A549 (cell line): ENCODE data around the gene GPR6. TPM values are rescaled to one million over a fixed set of nuclear protein-coding genes. Genes with fewer than 3 reads are reported as not detected.

Experiments
- polyA plus RNA-seq, 4 experiments: library from polyadenylated mRNA; depleted of rRNA in 3 of 4; stranded (reverse); fragments of >200 nt; fragmentation: RNase III in 1 of 4; extraction: RNeasy Plus Mini Kit Qiagen cat#74134 plus additional on column Dnase treatment in 1 of 4; gene quantifications; 2 replicates in 3 of 4; 3 replicates in 1 of 4; pipeline ENCODE4 v1.2.3, GENCODE V29; 2011 to 2017

GPR6 gene
- polyA plus RNA-seq, 2 of the 4 experiments (the other 2 are of a cell fraction), result not detected

Other genes starting within 250 kb of the GPR6 start
- 18.2 and 21.0 TPM in 2 replicates for gene WASF1, start 201.4 kb downstream of the GPR6 start, polyA plus RNA-seq (2011; rRNA removed)
- gene WASF1, start 201.4 kb downstream of the GPR6 start, polyA plus RNA-seq (2017; fragmentation: RNase III; extraction: RNeasy Plus Mini Kit Qiagen cat#74134 plus additional on column Dnase treatment), result 10.0 to 12.8 TPM (median 11.4 TPM) in 3 replicates
- 12.8 and 22.2 TPM in 2 replicates for gene CDC40, start 202.1 kb downstream of the GPR6 start, polyA plus RNA-seq (2011; rRNA removed)
- 11.4 to 11.7 TPM (median 11.6 TPM) in 3 replicates for gene CDC40, start 202.1 kb downstream of the GPR6 start, polyA plus RNA-seq (2017; fragmentation: RNase III; extraction: RNeasy Plus Mini Kit Qiagen cat#74134 plus additional on column Dnase treatment)